GM12878 (cell line): ENCODE measurements around the gene RETN. TPM values are rescaled to one million over a fixed set of nuclear protein-coding genes. Genes with fewer than 3 reads are reported as not detected.

Source experiments
- PRDM15 ChIP-seq: fragments of 450-650 bp; formaldehyde crosslinking; IDR thresholded peaks from 2 replicates; pipeline ENCODE4 v1.4.0; 2020; ENCODE audit warnings: mild to moderate bottlenecking, moderate library complexity
- ZNF592 ChIP-seq: fragments of 450-650 bp; IDR thresholded peaks from 2 replicates; pipeline ENCODE4 v1.6.1; 2017; ENCODE audit warnings: mild to moderate bottlenecking, moderate library complexity
- polyA plus RNA-seq, 11 experiments: library from polyadenylated mRNA; depleted of rRNA in 4 of 11; unstranded in 6 of 11; stranded (reverse) in 5 of 11; fragments of >200 nt; fragmentation: Nextera tagmentation in 4 of 11; fragmentation: Illumina TruSeq in 1 of 11; extraction: Ambion mirVana in 4 of 11; extraction: Trizol in 1 of 11; gene quantifications; 1 replicate in 1 of 11; 2 replicates in 10 of 11; pipeline versions ENCODE4 v1.2.1 to v1.2.3, GENCODE V29; 2011 to 2016; ENCODE audit warnings: inconsistent platforms in 2 of 11, missing spikeins in 2 of 11, low read depth in 1 of 11
- total RNA-seq, 4 experiments: library from RNA; depleted of rRNA in 3 of 4; stranded (reverse); fragments of >200 nt in 3 of 4; fragmentation: Illumina TruSeq in 1 of 4; extraction: Trizol in 1 of 4; gene quantifications; 2 replicates each; pipeline versions ENCODE4 v1.2.1 to v1.2.3, GENCODE V29; 2013 to 2021

RETN gene
- total and polyA plus RNA-seq, 10 of the 15 experiments (the other 5 are each of a cell fraction or from before 2014, with no cell fraction given), result 0.26 TPM; not detected in 9

- TF ChIP-seq PRDM15 (CRISPR knock-in tag), result no peak
- no peak for TF ChIP-seq ZNF592
Observed at GRCh38 chr19:7706188-7706954, 37.5 kb downstream of the RETN start (continued).
